ENCODE results near the gene RNASET2. TPM values are rescaled to one million over a fixed set of nuclear protein-coding genes. Genes with fewer than 3 reads are reported as not detected.
A peak's percentile ranks its signal among the peaks of the same experiment; 100 is the strongest.

RNASET2 gene
- total and polyA plus RNA-seq, 2 of the 13 experiments (the other 11 are each of a cell fraction or from before 2014, with no cell fraction given), result 44.6 to 597 TPM

- TF ChIP-seq MIER3 (CRISPR knock-in tag; IDR thresholded peaks at IDR 0.05; ENCODE audit: borderline replicate concordance), result peak; percentile 45
- TF ChIP-seq ZBTB38 (CRISPR knock-in tag; IDR thresholded peaks at IDR 0.05), result peak; percentile 96; the same call in 1 of the 2 replicates
- TF ChIP-seq YEATS2 (CRISPR knock-in tag; IDR thresholded peaks at IDR 0.05; ENCODE audit: borderline replicate concordance), result peak; percentile 41; the same call in 1 of the 2 replicates
- TF ChIP-seq PATZ1 (CRISPR knock-in tag; IDR thresholded peaks at IDR 0.05), result peak; percentile 89
- TF ChIP-seq MZF1 (CRISPR knock-in tag; IDR thresholded peaks at IDR 0.05; ENCODE audit: borderline replicate concordance), result no peak
- TF ChIP-seq ETS1 (CRISPR knock-in tag; IDR thresholded peaks at IDR 0.05), result no peak
- peak; percentile 67 for TF ChIP-seq GABPB1 (CRISPR knock-in tag; IDR thresholded peaks at IDR 0.05)
- TF ChIP-seq DZIP1 (CRISPR knock-in tag; IDR thresholded peaks at IDR 0.05), result no peak
- no peak for TF ChIP-seq MAFG (CRISPR knock-in tag; IDR thresholded peaks at IDR 0.05)
- TF ChIP-seq ZNF576 (CRISPR knock-in tag; IDR thresholded peaks at IDR 0.05), result no peak
- TF ChIP-seq NR1H2 (CRISPR knock-in tag; IDR thresholded peaks at IDR 0.05; ENCODE audit: borderline replicate concordance, low read depth), result no peak
- TF ChIP-seq TEAD3 (CRISPR knock-in tag; optimal IDR thresholded peaks at IDR 0.05; ENCODE audit: borderline replicate concordance), result peak; percentile 16
- peak; percentile 100 for TF ChIP-seq ELF3 (CRISPR knock-in tag; IDR thresholded peaks at IDR 0.05)
- TF ChIP-seq CREM (IDR thresholded peaks at IDR 0.05), result peak; percentile 67; the same call in 1 of the 2 replicates
- no peak for TF ChIP-seq CREM (CRISPR knock-in tag; IDR thresholded peaks at IDR 0.05)
- TF ChIP-seq ZNF280D (CRISPR knock-in tag; IDR thresholded peaks at IDR 0.05), result 0 out of 2 replicates have a peak, but pooled peaks have one; percentile 66
- no peak; the same call in 1 of the 2 replicates for TF ChIP-seq JUNB (CRISPR knock-in tag; IDR thresholded peaks at IDR 0.05; ENCODE audit: borderline replicate concordance)
- no peak for TF ChIP-seq ZNF75D (CRISPR knock-in tag; IDR thresholded peaks at IDR 0.05; ENCODE audit: borderline replicate concordance)
- TF ChIP-seq SOX5 (CRISPR knock-in tag; IDR thresholded peaks at IDR 0.05; ENCODE audit: borderline replicate concordance), result peak; percentile 71; the same call in 1 of the 2 replicates
- TF ChIP-seq SALL1 (CRISPR knock-in tag; IDR thresholded peaks at IDR 0.05), result peak; percentile 53
These were observed 2.8 kb upstream of the RNASET2 start (continued) for GRCh38 chr6:166958926-166959861.

All from HepG2 (cell line).